Ovary (tissue), 9 donors: ENCODE results near the gene ELL2. TPM values are rescaled to one million over a fixed set of nuclear protein-coding genes. Genes with fewer than 3 reads are reported as not detected.

Experiments
- DNase-seq, 5 donors: peaks; one replicate each; pipeline ENCODE4 v3.0.0-alpha.2; 2019 to 2020
- H3K27ac ChIP-seq, 2 donors: fragments of 200-600 bp; one replicate each; pipeline versions ENCODE4 v1.5.1 to v1.8.0; 2019 to 2022
- H3K27me3 ChIP-seq: fragments of 200-600 bp; one replicate; pipeline ENCODE4 v1.8.0; 2022
- H3K36me3 ChIP-seq: fragments of 200-600 bp; sonication (generic); one replicate; pipeline ENCODE4 v1.5.1; 2019
- H3K4me1 ChIP-seq: one replicate; pipeline ENCODE4 v1.8.1; 2013; ENCODE audit warnings: mild to moderate bottlenecking, moderate library complexity; ENCODE audit not compliant: insufficient read depth
- H3K4me3 ChIP-seq: fragments of 200-600 bp; sonication (generic); one replicate; pipeline ENCODE4 v1.5.1; 2017
- H3K9me3 ChIP-seq, 2 donors: fragments of 200-600 bp in 1 of 2; sonication (generic) in 1 of 2; one replicate each; pipeline versions ENCODE4 v1.5.1 to v1.8.1; 2013 to 2019; ENCODE audit warnings: mild to moderate bottlenecking in 1 of 2, moderate library complexity in 1 of 2
- CTCF ChIP-seq, 3 donors: fragments of 450-650 bp in 2 of 3; fragments of 200-600 bp in 1 of 3; IDR thresholded peaks; one replicate each; pipeline versions ENCODE4 v1.5.1 to v1.8.0; 2016 to 2022; ENCODE audit warnings: antibody characterized with exemption in 3 of 3, mild to moderate bottlenecking in 1 of 3
- EP300 ChIP-seq: sonication (generic); formaldehyde crosslinking; IDR thresholded peaks from one replicate; pipeline ENCODE4 v1.6.1; 2017; ENCODE audit warnings: antibody characterized with exemption
- POLR2A ChIP-seq: fragments of 450-650 bp; IDR thresholded peaks from one replicate; pipeline ENCODE4 v1.6.1; 2017; ENCODE audit warnings: antibody characterized with exemption, mild to moderate bottlenecking, moderate library complexity
- WGBS, 3 donors: extraction: QIAGEN DNeasy Blood & Tissue Kit in 1 of 3; methylation state at CpG; one replicate each; pipeline versions ENCODE4 v1.1.5 to v1.1.7; 2013 to 2017; 5-methylcytosine and 5-hydroxymethylcytosine counted together
- intact Hi-C, 4 donors: fragments of 100-400 bp; cut with DNase I; formaldehyde crosslinking; loops; one replicate each; pipeline versions ENCODE4 v1.11.0 to v1.15.1; 2022 to 2023
- polyA plus RNA-seq, 2 donors: library from polyadenylated mRNA; stranded (reverse); fragments of 200-250 nt in 1 of 2; fragments of 350-450 nt in 1 of 2; fragmentation: Illumina TruSeq in 1 of 2; extraction: RNeasy Lipid Tissue Mini Kit (QIAGEN cat#74804) in 1 of 2; gene quantifications; one replicate each; pipeline ENCODE4 v1.2.3, GENCODE V29; 2013 to 2014
- total RNA-seq, 7 donors: library from RNA; depleted of rRNA in 2 of 7; stranded (reverse); fragments of >200 nt in 2 of 7; fragmentation: NEBNext Ultra II Directional in 3 of 7; extraction: Animal tissue kit (Norgen Biotek cat#: 25700) in 3 of 7; gene quantifications; one replicate each; pipeline versions ENCODE4 v1.1.0 to v1.2.4, GENCODE V29; 2016 to 2023
- donor health status: DM: no; HTN: no; CAD: no; lungs with moderate emphysema.
- donor health status: DM: no; HTN: no; CAD: no.
- donor health status: Bipolar disorder and iron deficiency.
- donor health status: DM: yes; HTN: yes; CAD: no.
- donor health status: DM: no; HTN: no; CAD: no.
- donor health status: DM: yes; HTN: yes; CAD: no.

ELL2 gene
- total and polyA plus RNA-seq, 9 donors = 7.2 to 73.2 (median 25.1) TPM

GRCh38 chr5:95938347-95938746, 23.3 kb downstream of the ELL2 start:
- H3K36me3 ChIP-seq = no peaks in the 10 kb centered on the region
- no peak overlapping the region for H3K4me3 ChIP-seq
- H3K27ac ChIP-seq = no peak overlapping the region
- TF ChIP-seq EP300 (no peak), CTCF (IDR thresholded peaks at IDR 0.05) (no peak), POLR2A (no peak)
- H3K9me3 ChIP-seq = no peaks in the 10 kb centered on the region
- peaks cover 2% of the 10 kb centered on the region for H3K4me1 ChIP-seq
- H3K27me3 ChIP-seq = no peaks in the 10 kb centered on the region
- no peak for DNase-seq
- 93 to 97% (median 97%) methylated on average over 1 of the region's 1 CpG for WGBS, 3 donors
- intact Hi-C loops = no loop called here

GRCh38 chr5:95937607-95938152, 24.0 kb downstream of the ELL2 start:
- Histone ChIP-seq H3K27me3 (no peaks in the 10 kb centered on the region), H3K4me1 (peaks cover 2% of the 10 kb centered on the region), H3K9me3 (no peaks in the 10 kb centered on the region), H3K36me3 (no peaks in the 10 kb centered on the region), H3K4me3 (no peak overlapping the region), H3K27ac (no peak overlapping the region)
- intact Hi-C loops = no loop called here
- WGBS, 3 donors = 74 to 84% (median 84%) methylated on average over 3 of the region's 3 CpGs
- TF ChIP-seq CTCF (IDR thresholded peaks at IDR 0.05) = no peak
- TF ChIP-seq POLR2A = no peak
- no peak for TF ChIP-seq EP300
- no peak for DNase-seq

- H3K4me1 ChIP-seq = peaks cover 2% of the 10 kb centered on the region
- DNase-seq = no peak
- intact Hi-C loops = no loop called here
- TF ChIP-seq POLR2A = no peak
- TF ChIP-seq EP300 = no peak
- TF ChIP-seq CTCF (IDR thresholded peaks at IDR 0.05) = no peak
- no peaks in the 10 kb centered on the region for H3K36me3 ChIP-seq
- H3K27ac ChIP-seq = no peak overlapping the region
- no peaks in the 10 kb centered on the region for H3K9me3 ChIP-seq
- no peak overlapping the region for H3K4me3 ChIP-seq
- no peaks in the 10 kb centered on the region for H3K27me3 ChIP-seq
- WGBS, 3 donors = 70 to 85% (median 77%) methylated on average over 5 of the region's 5 CpGs
These were observed 24.7 kb downstream of the ELL2 start for GRCh38 chr5:95936812-95937397.

- Histone ChIP-seq H3K36me3 (no peaks in the 10 kb centered on the region), H3K4me3 (no peak overlapping the region), H3K27ac (no peak overlapping the region), H3K4me1 (no peaks in the 10 kb centered on the region), H3K27me3 (no peaks in the 10 kb centered on the region), H3K9me3 (no peaks in the 10 kb centered on the region)
- intact Hi-C loops = no loop called here
- 90 to 99% (median 91%) methylated on average over 2 of the region's 2 CpGs for WGBS, 3 donors
- no peak for TF ChIP-seq EP300
- DNase-seq = no peak
These were observed 26.0 kb downstream of the ELL2 start for GRCh38 chr5:95935553-95936100.

GRCh38 chr5:95934207-95934804, 27.3 kb downstream of the ELL2 start:
- no peak for DNase-seq
- Histone ChIP-seq H3K36me3 (no peaks in the 10 kb centered on the region), H3K27ac (no peak overlapping the region), H3K4me3 (no peak overlapping the region), H3K9me3 (no peaks in the 10 kb centered on the region), H3K4me1 (no peaks in the 10 kb centered on the region), H3K27me3 (no peaks in the 10 kb centered on the region)
- TF ChIP-seq CTCF (IDR thresholded peaks at IDR 0.05) (no peak), EP300 (no peak)
- intact Hi-C loops = no loop called here
